Measurements from ENCODE around the gene SAMD10.

The SAMD10 gene

DNA sequence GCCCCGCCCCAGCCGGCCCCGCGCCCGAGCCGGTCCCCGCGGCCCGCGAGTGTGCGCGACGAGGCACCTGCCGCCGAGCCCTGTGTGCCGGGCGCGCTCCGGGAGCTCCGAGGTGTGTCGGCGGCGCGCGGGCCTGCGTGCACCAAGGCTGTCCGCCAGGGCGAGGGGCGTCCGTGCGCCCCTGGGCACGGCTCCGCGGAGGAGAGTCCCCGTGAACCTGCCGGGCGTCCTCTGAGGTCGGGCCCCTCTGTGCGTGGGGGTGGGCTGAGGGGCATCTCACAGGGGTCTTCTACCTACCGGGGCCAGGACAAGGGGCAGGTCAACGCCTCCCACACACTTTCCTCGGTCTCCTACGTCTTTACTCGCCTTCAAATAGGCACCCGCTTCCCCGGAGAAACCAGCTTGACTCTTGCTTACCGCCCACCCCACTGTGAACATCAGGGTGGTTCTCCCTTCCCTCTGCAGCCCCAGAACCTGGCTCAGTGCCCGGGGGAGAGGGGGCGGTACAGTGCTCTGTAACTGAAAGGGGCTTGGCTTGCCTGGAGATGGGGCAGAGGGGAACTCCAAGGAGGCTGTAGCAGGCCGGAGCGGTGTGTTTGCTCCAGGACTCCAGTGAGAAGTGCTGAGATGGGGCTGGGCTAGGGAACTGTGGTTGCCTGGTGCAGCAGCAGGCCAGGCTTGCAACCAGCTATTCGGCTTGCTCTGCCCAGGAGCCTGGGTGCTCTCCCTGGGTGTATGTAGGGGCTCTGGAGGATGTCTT, at the start of gene SAMD10:
SAMD10 (minus strand) TSS at position 86 of the 760 bp plus-strand sequence. CDS start 175 bp downstream, outside the sequence.
- in situ Hi-C loops (cut with MboI; ENCODE audit: low sequenced_read_pairs, unreplicated experiment), result no loop called here
- DNase-seq (ENCODE audit: low spot score), result peak; percentile 88
- TF ChIP-seq, protein P1, sequence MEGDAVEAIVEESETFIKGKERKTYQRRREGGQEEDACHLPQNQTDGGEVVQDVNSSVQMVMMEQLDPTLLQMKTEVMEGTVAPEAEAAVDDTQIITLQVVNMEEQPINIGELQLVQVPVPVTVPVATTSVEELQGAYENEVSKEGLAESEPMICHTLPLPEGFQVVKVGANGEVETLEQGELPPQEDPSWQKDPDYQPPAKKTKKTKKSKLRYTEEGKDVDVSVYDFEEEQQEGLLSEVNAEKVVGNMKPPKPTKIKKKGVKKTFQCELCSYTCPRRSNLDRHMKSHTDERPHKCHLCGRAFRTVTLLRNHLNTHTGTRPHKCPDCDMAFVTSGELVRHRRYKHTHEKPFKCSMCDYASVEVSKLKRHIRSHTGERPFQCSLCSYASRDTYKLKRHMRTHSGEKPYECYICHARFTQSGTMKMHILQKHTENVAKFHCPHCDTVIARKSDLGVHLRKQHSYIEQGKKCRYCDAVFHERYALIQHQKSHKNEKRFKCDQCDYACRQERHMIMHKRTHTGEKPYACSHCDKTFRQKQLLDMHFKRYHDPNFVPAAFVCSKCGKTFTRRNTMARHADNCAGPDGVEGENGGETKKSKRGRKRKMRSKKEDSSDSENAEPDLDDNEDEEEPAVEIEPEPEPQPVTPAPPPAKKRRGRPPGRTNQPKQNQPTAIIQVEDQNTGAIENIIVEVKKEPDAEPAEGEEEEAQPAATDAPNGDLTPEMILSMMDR (IDR thresholded peaks at IDR 0.05; ENCODE audit: borderline replicate concordance, control extremely low read depth, extremely low read depth, insufficient read depth, missing control alignments), result no peak

DNA sequence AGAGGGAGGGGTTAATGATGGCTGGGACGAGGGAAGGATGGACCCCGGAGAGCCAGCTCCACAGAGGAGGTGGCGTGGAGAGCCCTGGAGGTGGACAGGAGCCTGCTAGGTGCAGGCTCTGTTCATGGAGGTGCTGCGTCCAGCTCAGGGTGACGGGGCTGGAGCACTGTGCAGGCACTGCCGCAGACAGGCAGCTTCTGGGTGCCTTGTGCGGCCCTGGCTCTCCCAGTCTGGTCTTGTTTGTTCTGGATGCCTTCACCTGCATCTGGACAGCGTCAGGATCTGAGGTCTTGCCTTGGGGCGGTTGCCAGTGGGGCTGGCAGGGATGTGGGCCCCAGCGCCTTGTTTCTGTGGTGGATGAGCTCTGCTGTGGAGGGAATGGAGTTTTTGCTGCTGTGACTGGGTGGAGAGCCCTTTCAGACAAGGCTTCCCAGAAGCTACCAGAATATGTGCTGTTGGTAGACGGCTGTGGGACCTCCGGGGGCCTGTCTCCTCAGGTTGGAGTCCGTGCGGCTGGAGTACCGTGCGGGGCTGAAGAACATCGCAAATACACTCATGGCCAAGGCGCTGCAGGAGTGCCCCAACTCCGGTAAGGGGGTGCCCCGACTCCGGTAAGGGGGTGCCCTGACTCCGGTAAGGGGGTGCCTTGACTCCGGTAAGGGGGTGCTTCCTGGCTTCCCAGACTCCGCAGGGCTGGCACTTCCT, 48.7 kb upstream of the SAMD10 start:
- TF ChIP-seq, protein P1 (IDR thresholded peaks at IDR 0.05; ENCODE audit: borderline replicate concordance, control extremely low read depth, extremely low read depth, insufficient read depth, missing control alignments), result no peak
- DNase-seq (ENCODE audit: low spot score), result no peak
- in situ Hi-C loops (cut with MboI; ENCODE audit: low sequenced_read_pairs, unreplicated experiment), result no loop called here

DNA sequence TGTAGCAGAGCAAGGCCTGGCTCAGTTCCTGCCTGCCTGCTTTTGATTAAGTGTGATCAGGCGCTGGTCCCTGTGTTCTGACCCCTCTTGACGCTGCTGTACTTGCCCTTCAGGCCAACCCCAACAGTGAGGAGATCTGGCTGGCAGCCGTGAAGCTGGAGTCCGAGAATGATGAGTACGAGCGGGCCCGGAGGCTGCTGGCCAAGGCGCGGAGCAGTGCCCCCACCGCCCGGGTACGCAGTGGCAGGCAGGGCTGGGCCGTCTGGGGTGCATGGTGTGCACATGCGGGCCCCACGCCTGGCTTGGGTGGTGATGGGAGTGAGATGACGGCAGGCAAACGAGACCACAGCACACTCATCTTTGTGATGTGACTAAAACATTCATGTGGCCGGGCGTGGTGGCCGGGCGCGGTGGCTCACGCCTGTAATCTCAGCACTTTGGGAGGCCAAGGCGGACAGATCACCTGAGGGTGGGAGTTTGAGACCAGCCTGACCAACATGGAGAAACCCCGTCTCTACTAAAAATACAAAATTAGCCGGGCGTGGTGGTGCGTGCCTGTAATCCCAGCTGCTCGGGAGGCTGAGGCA, 46.5 kb upstream of the SAMD10 start:
- no peak for DNase-seq (ENCODE audit: low spot score)
- TF ChIP-seq, protein P1 (IDR thresholded peaks at IDR 0.05; ENCODE audit: borderline replicate concordance, control extremely low read depth, extremely low read depth, insufficient read depth, missing control alignments), result no peak
- in situ Hi-C loops (cut with MboI; ENCODE audit: low sequenced_read_pairs, unreplicated experiment), result no loop called here

DNA sequence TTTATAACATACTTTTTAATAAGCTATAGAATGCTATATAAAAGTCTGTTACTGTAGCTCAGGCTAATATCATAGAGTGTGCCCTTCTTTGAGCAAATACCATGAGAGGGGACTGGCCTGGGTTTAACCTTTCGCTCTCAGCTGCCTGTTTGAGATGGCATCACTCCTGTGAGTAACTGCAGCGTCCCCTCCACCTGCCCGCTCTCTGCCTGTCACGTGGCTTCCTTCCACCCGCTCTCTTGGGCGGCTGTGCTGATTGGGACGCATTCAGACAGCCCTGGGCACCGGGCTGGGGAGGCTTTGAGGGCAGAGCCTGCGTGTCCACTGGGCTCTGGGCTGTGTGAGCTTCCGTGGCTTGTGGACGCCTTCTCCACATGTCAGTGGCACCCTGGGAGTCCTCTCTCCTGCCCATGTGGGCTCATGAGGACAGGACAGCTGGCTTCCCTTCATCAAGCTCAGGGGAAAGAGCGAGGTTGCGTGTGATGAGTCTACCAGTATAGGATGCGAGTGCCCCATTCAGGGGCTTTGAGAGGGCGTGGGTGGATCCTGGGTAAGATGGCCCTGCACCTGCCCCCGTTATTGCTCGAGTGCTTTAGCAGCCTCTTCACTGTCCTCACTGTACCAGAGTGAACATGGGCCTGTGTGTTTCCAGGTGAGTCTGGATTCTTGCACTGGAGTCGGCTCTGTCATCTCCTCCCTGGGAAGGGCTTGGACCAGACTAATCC, 45.8 kb upstream of the SAMD10 start:
- DNase-seq (ENCODE audit: low spot score), result no peak
- in situ Hi-C loops (cut with MboI; ENCODE audit: low sequenced_read_pairs, unreplicated experiment), result no loop called here
- TF ChIP-seq, protein P1 (IDR thresholded peaks at IDR 0.05; ENCODE audit: borderline replicate concordance, control extremely low read depth, extremely low read depth, insufficient read depth, missing control alignments), result no peak

DNA sequence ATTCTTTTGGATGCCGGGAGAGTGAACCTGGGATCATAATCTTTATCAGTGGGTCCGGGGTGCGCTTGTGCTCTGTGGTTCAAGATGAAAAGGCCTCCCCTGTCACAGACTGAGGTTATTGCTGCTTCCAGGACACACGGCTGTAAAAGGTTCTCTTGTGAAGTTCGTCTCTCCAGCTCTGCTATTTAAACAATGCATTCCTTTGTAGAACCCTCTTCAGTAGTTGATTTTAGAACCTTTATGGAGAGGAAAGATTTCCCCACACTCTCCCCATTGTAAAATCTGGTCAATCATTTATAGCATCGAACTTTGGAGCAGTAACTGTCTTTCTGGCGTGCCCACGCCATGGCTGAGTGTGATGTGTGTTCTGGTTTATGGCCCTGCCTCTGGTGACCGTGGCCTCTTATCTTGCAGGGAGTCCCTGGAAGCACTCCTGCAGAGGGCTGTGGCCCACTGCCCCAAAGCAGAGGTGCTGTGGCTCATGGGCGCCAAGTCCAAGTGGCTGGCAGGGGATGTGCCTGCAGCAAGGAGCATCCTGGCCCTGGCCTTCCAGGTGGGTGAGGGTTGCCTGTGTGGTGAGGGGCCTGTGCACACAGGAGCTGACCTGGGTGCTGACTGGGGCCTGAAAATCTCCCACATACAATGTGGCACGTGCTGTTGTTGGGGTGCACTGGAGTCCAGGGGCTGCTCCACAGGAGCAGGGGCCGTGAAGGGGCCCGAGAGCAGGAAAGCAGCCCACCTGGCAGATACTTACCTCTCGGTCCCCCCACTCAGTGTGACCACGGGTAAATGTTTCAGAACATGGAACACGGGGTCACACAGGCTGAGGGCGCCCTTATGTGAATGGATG, 44.9 kb upstream of the SAMD10 start:
- no peak for DNase-seq (ENCODE audit: low spot score)
- in situ Hi-C loops (cut with MboI; ENCODE audit: low sequenced_read_pairs, unreplicated experiment), result no loop called here
- TF ChIP-seq, protein P1 (IDR thresholded peaks at IDR 0.05; ENCODE audit: borderline replicate concordance, control extremely low read depth, extremely low read depth, insufficient read depth, missing control alignments), result no peak
